Activated naive CD8-positive, alpha-beta T cell treated with anti-CD3 and anti-CD28 coated beads, Interleukin-2, amount 10 ng/mL, durations not matched to agents 7 days and 5 days (primary cell): Measurements from ENCODE around the gene MUL1. TPM values are rescaled to one million over a fixed set of nuclear protein-coding genes. Genes with fewer than 3 reads are reported as not detected.
A peak's percentile ranks its signal among the peaks of the same experiment; 100 is the strongest.
"Not testable (repeated sequence)": the region's sequence is repeated elsewhere in the genome, so short reads cannot be mapped to it uniquely, and the experiment has no call there.

Experiments
- ATAC-seq: fragments of 150-1000 bp; cut with Tn5 transposase; one replicate; pipeline ENCODE4 v1.10.0; 2021; ENCODE audit warnings: low read depth, moderate library complexity
- POLR2A ChIA-PET: fragments of 350-600 bp; sonication (Branson Sonifier 250); formaldehyde crosslinking; loops from one replicate; lab custom pipeline; 2021; ENCODE audit warnings: antibody characterized with exemption; lab: Charles Lee
- DNase-seq: peaks from one replicate; pipeline ENCODE4 v3.0.0; 2021
- H3K27ac Mint-ChIP-seq: one replicate; pipeline ENCODE4 v1.8.0; 2022; ENCODE audit warnings: mild to moderate bottlenecking, mixed read lengths
- H3K27me3 Mint-ChIP-seq: one replicate; pipeline ENCODE4 v1.8.0; 2022; ENCODE audit warnings: mild to moderate bottlenecking, moderate library complexity, mixed read lengths
- H3K36me3 Mint-ChIP-seq: one replicate; pipeline ENCODE4 v1.8.0; 2021; ENCODE audit warnings: mild to moderate bottlenecking, mixed read lengths
- H3K4me1 Mint-ChIP-seq: one replicate; pipeline ENCODE4 v1.8.0; 2021; ENCODE audit warnings: mixed read lengths
- H3K4me3 Mint-ChIP-seq: one replicate; pipeline ENCODE4 v1.8.0; 2022; ENCODE audit warnings: mild to moderate bottlenecking, moderate library complexity, mixed read lengths
- H3K9me3 Mint-ChIP-seq: one replicate; pipeline ENCODE4 v1.8.0; 2021; ENCODE audit warnings: mixed read lengths
- total RNA-seq, 2 experiments: library from RNA; stranded (reverse); gene quantifications; one replicate each; pipeline ENCODE4 v1.2.3, GENCODE V29; 2021

The MUL1 gene
- total RNA-seq, 2 experiments from 2014 or later, result 17.1 to 19.8 TPM

GRCh38 chr1:20499105-20499504 lies 8.8 kb downstream of the MUL1 start:
- peaks cover 3% of the 10 kb centered on the region for H3K36me3 Mint-ChIP-seq
- H3K4me1 Mint-ChIP-seq, result peaks cover 9% of the 10 kb centered on the region
- no peak overlapping the region for H3K27ac Mint-ChIP-seq
- H3K27me3 Mint-ChIP-seq, result no peaks in the 10 kb centered on the region
- H3K4me3 Mint-ChIP-seq, result no peak overlapping the region
- no peaks in the 10 kb centered on the region for H3K9me3 Mint-ChIP-seq
- POLR2A ChIA-PET, result no interaction called here
- DNase-seq, result peak; percentile 11
- no peak for ATAC-seq

- peaks cover 2% of the 10 kb centered on the region for H3K36me3 Mint-ChIP-seq
- no peaks in the 10 kb centered on the region for H3K9me3 Mint-ChIP-seq
- DNase-seq (no peak), ATAC-seq (no peak)
- H3K27ac Mint-ChIP-seq, result no peak overlapping the region
- no peak overlapping the region for H3K4me3 Mint-ChIP-seq
- POLR2A ChIA-PET, result no interaction called here
- H3K4me1 Mint-ChIP-seq, result peaks cover 9% of the 10 kb centered on the region
- peaks cover 1% of the 10 kb centered on the region for H3K27me3 Mint-ChIP-seq
These were observed 9.8 kb downstream of the MUL1 start for GRCh38 chr1:20498116-20498515.

- peaks cover 2% of the 10 kb centered on the region for H3K36me3 Mint-ChIP-seq
- no peak for ATAC-seq
These were observed 10.4 kb downstream of the MUL1 start for GRCh38 chr1:20497506-20497905.

GRCh38 chr1:20496725-20497383 lies 11.1 kb downstream of the MUL1 start:
- POLR2A ChIA-PET, ATAC-seq, H3K4me3 Mint-ChIP-seq, H3K27me3 Mint-ChIP-seq, H3K27ac Mint-ChIP-seq, H3K4me1 Mint-ChIP-seq, H3K36me3 Mint-ChIP-seq, H3K9me3 Mint-ChIP-seq: not testable (repeated sequence)
- DNase-seq, result peak; percentile 11

More at GRCh38 chr1:20497506-20497905, 10.4 kb downstream of the MUL1 start:
- H3K4me3 Mint-ChIP-seq, result no peak overlapping the region
- POLR2A ChIA-PET, result no interaction called here
- H3K4me1 Mint-ChIP-seq, result peaks cover 9% of the 10 kb centered on the region
- no peaks in the 10 kb centered on the region for H3K9me3 Mint-ChIP-seq
- H3K27ac Mint-ChIP-seq, result no peak overlapping the region
- peaks cover 4% of the 10 kb centered on the region for H3K27me3 Mint-ChIP-seq
- no peak for DNase-seq

- peaks cover 9% of the 10 kb centered on the region for H3K4me1 Mint-ChIP-seq
- POLR2A ChIA-PET, result no interaction called here
- peaks cover 4% of the 10 kb centered on the region for H3K27me3 Mint-ChIP-seq
- no peak overlapping the region for H3K4me3 Mint-ChIP-seq
- peaks cover 2% of the 10 kb centered on the region for H3K36me3 Mint-ChIP-seq
- H3K27ac Mint-ChIP-seq, result no peak overlapping the region
- H3K9me3 Mint-ChIP-seq, result no peaks in the 10 kb centered on the region
- ATAC-seq (no peak), DNase-seq (no peak)
These were observed 11.7 kb downstream of the MUL1 start for GRCh38 chr1:20496241-20496661.

GRCh38 chr1:20495661-20496060 lies 12.3 kb downstream of the MUL1 start:
- DNase-seq (peak; percentile 18), ATAC-seq (no peak)
- Mint-ChIP-seq H3K36me3 (peaks cover 2% of the 10 kb centered on the region), H3K9me3 (no peaks in the 10 kb centered on the region), H3K4me1 (peaks cover 9% of the 10 kb centered on the region), H3K4me3 (no peak overlapping the region), H3K27me3 (peaks cover 6% of the 10 kb centered on the region), H3K27ac (no peak overlapping the region)
- POLR2A ChIA-PET, result no interaction called here

GRCh38 chr1:20494609-20495311 lies 13.2 kb downstream of the MUL1 start:
- ATAC-seq, result no peak
- no peak for DNase-seq
- POLR2A ChIA-PET, result interaction anchor here (1.2 kb wide), 1 partner anchor 13 kb away, joined by 4 read pairs; the partner anchor contains the start of gene MUL1
- Mint-ChIP-seq H3K27ac (no peak overlapping the region), H3K4me1 (peaks cover 9% of the 10 kb centered on the region), H3K9me3 (no peaks in the 10 kb centered on the region), H3K36me3 (peaks cover 2% of the 10 kb centered on the region), H3K4me3 (no peak overlapping the region), H3K27me3 (peaks cover 9% of the 10 kb centered on the region)

GRCh38 chr1:20493839-20494608 lies 13.9 kb downstream of the MUL1 start:
- Mint-ChIP-seq H3K27ac (no peak overlapping the region), H3K27me3 (peaks cover 14% of the 10 kb centered on the region), H3K36me3 (peaks cover under 1% of the 10 kb centered on the region), H3K9me3 (no peaks in the 10 kb centered on the region), H3K4me3 (no peak overlapping the region), H3K4me1 (peaks cover 9% of the 10 kb centered on the region)
- DNase-seq (peak; percentile 85), ATAC-seq (peak; percentile 72)
- POLR2A ChIA-PET, result interaction anchor here (1.2 kb wide), 1 partner anchor 14 kb away, joined by 4 read pairs; the partner anchor contains the start of gene MUL1

- POLR2A ChIA-PET, result no interaction called here
- H3K27ac Mint-ChIP-seq, result no peak overlapping the region
- no peak overlapping the region for H3K4me3 Mint-ChIP-seq
- peaks cover 9% of the 10 kb centered on the region for H3K4me1 Mint-ChIP-seq
- peaks cover 21% of the 10 kb centered on the region for H3K27me3 Mint-ChIP-seq
- no peak for ATAC-seq
- no peaks in the 10 kb centered on the region for H3K36me3 Mint-ChIP-seq
- no peak for DNase-seq
- H3K9me3 Mint-ChIP-seq, result no peaks in the 10 kb centered on the region
These were observed 14.6 kb downstream of the MUL1 start for GRCh38 chr1:20493309-20493708.

- Mint-ChIP-seq H3K9me3 (no peaks in the 10 kb centered on the region), H3K36me3 (no peaks in the 10 kb centered on the region), H3K27me3 (peaks cover 26% of the 10 kb centered on the region), H3K4me3 (no peak overlapping the region), H3K27ac (no peak overlapping the region), H3K4me1 (peaks cover 9% of the 10 kb centered on the region)
- no peak for ATAC-seq
- POLR2A ChIA-PET, result no interaction called here
- peak; percentile 14 for DNase-seq
These were observed 15.2 kb downstream of the MUL1 start for GRCh38 chr1:20492751-20493150.

GRCh38 chr1:20491866-20492265 lies 16.1 kb downstream of the MUL1 start:
- POLR2A ChIA-PET, result no interaction called here
- H3K9me3 Mint-ChIP-seq, result no peaks in the 10 kb centered on the region
- H3K36me3 Mint-ChIP-seq, result no peaks in the 10 kb centered on the region
- H3K4me3 Mint-ChIP-seq, result no peak overlapping the region
- H3K27me3 Mint-ChIP-seq, result peaks cover 35% of the 10 kb centered on the region
- peaks cover 9% of the 10 kb centered on the region for H3K4me1 Mint-ChIP-seq
- no peak overlapping the region for H3K27ac Mint-ChIP-seq
- peak; percentile 18 for DNase-seq
- ATAC-seq, result no peak

- H3K27me3 Mint-ChIP-seq, result peaks cover 37% of the 10 kb centered on the region
- H3K27ac Mint-ChIP-seq, result no peak overlapping the region
- no peak overlapping the region for H3K4me3 Mint-ChIP-seq
- DNase-seq, result peak; percentile 16
- no peak for ATAC-seq
- no peaks in the 10 kb centered on the region for H3K9me3 Mint-ChIP-seq
- peaks cover 4% of the 10 kb centered on the region for H3K4me1 Mint-ChIP-seq
- POLR2A ChIA-PET, result no interaction called here
- H3K36me3 Mint-ChIP-seq, result no peaks in the 10 kb centered on the region
These were observed 16.8 kb downstream of the MUL1 start for GRCh38 chr1:20491178-20491577.

- Mint-ChIP-seq H3K36me3 (peaks cover 1% of the 10 kb centered on the region), H3K27ac (peak overlapping the region; percentile 45), H3K4me1 (peaks cover 7% of the 10 kb centered on the region), H3K27me3 (peaks cover 63% of the 10 kb centered on the region), H3K9me3 (no peaks in the 10 kb centered on the region), H3K4me3 (peak overlapping the region; percentile 32)
- POLR2A ChIA-PET, result no interaction called here
- DNase-seq, result no peak
- no peak for ATAC-seq
These were observed 20.7 kb downstream of the MUL1 start for GRCh38 chr1:20487236-20487590.
